T-helper 1 cell (primary cell): Measurements from ENCODE around the gene SH3TC1.
A peak's percentile ranks its signal among the peaks of the same experiment; 100 is the strongest.

Source experiments
- DNase-seq, 5 donors: peaks; one replicate each; pipeline ENCODE4 v3.0.0-alpha.2; 2012 to 2020

SH3TC1 gene

GRCh38 chr4:8181844-8182243, 17.2 kb upstream of the SH3TC1 start:
- no peak for DNase-seq

GRCh38 chr4:8182294-8182693, 16.8 kb upstream of the SH3TC1 start:
- no peak for DNase-seq

- no peak for DNase-seq
These were observed 16.0 kb upstream of the SH3TC1 start for GRCh38 chr4:8182858-8183725.

- no peak for DNase-seq
These were observed 15.0 kb upstream of the SH3TC1 start for GRCh38 chr4:8184061-8184460.

- no peak for DNase-seq
These were observed 13.8 kb upstream of the SH3TC1 start for GRCh38 chr4:8185295-8185694.

- no peak for DNase-seq
These were observed 13.2 kb upstream of the SH3TC1 start for GRCh38 chr4:8185930-8186329.

GRCh38 chr4:8188085-8188484, 11.0 kb upstream of the SH3TC1 start:
- DNase-seq: no peak

GRCh38 chr4:8188743-8189550, 10.1 kb upstream of the SH3TC1 start:
- no peak for DNase-seq

GRCh38 chr4:8189551-8190466, 9.3 kb upstream of the SH3TC1 start:
- no peak for DNase-seq

GRCh38 chr4:8191136-8191747, 7.8 kb upstream of the SH3TC1 start:
- no peak for DNase-seq

- DNase-seq: peak in 1 of 5 donors; percentile 29
These were observed 6.0 kb upstream of the SH3TC1 start for GRCh38 chr4:8192748-8193738.

GRCh38 chr4:8194306-8195242, 4.5 kb upstream of the SH3TC1 start:
- no peak for DNase-seq

- no peak for DNase-seq
These were observed 3.7 kb upstream of the SH3TC1 start for GRCh38 chr4:8195431-8195830.

- no peak for DNase-seq
These were observed 3.1 kb upstream of the SH3TC1 start for GRCh38 chr4:8195841-8196458.

GRCh38 chr4:8197521-8197920, 1.6 kb upstream of the SH3TC1 start:
- no peak for DNase-seq

- no peak for DNase-seq
These were observed 734 bp upstream of the SH3TC1 start for GRCh38 chr4:8198206-8198905.

- DNase-seq: no peak
These were observed 658 bp downstream of the SH3TC1 start for GRCh38 chr4:8199594-8200301.
